ENCODE measurements around the gene VAC14. TPM values are rescaled to one million over a fixed set of nuclear protein-coding genes. Genes with fewer than 3 reads are reported as not detected.
A peak's percentile ranks its signal among the peaks of the same experiment; 100 is the strongest.
"Not testable (repeated sequence)": the region's sequence is repeated elsewhere in the genome, so short reads cannot be mapped to it uniquely, and the experiment has no call there.

Gene VAC14
- 37.1 and 55.4 TPM in 2 replicates for total RNA-seq

DNA sequence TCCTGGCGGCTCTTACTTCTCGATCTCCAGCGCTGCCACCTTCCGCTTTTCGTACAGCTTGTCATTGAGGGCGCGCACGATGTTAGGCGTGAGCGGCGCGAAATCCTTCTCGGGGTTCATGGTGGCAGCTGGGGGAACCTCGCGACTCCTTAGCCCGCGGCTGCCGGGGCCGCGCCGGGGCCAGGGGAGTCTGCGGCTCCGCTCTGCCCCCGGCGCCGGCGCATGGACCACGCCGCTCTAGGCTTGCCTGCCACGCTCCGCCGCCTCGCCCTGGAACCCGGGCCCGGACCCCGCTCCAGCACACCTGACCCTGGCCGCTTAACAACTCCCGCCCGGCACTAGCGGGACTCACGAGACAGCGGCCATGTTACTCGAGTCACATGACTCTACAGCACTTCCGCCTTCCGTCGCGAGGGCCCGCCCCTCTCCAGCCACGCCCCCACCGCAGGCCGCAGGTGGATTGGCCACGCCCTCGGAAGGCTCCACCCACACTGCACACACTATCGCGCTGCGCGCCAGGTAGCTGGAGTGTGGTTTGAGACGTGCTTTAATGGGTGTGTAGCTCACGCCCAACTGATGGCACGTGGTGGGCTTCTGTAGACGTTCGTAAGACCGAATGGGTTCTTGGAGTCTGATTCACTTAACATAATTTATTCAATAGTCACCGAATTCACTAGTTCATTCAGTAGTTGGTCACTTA lies at the start of gene VAC14:
TSS of gene VAC14 (minus strand) at position 378 of the 700 bp plus-strand sequence. CDS start at position 120, 258 bp downstream.
- peak; percentile 84 for DNase-seq (ENCODE audit: low read depth)
- TF ChIP-seq CTCF (IDR thresholded peaks at IDR 0.05; ENCODE audit: insufficient read depth, low read depth, low read length): no peak
- peak within 1 kb of the TSS; percentile 99 for H3K4me3 ChIP-seq (ENCODE audit: low read depth, low read length)

DNA sequence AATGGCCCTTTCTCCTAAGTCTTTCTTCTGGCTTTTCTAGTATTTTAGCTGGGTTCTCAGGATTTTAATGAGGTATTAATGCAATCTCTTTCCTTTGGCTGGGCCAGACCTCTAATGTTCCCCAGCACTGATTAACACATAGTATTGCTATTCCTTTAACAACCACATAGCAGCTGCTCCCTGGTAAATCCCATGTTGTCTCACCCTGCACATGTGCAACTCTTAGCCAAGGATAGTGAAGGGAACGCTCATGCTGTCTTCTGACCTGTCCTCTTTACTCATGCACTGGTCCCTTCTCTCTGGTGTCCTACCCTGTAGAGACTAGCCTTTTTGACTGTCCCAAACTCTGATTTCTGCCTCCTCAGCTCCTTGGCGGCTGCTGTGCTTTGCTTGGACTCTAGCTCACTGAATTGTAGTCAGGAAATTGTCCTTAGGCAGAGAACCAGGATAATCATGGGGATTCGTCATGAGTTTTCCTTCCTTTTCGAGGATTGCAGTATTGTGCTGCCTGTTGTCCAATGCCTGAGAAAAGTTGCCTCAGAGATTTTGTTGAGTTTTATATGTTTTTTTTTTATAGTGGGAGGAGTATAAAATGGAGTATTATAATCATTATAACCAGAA lies 22.6 kb upstream of the VAC14 start:
- not testable (repeated sequence) for DNase-seq (ENCODE audit: low read depth); H3K4me3 ChIP-seq (ENCODE audit: low read depth, low read length)

DNA sequence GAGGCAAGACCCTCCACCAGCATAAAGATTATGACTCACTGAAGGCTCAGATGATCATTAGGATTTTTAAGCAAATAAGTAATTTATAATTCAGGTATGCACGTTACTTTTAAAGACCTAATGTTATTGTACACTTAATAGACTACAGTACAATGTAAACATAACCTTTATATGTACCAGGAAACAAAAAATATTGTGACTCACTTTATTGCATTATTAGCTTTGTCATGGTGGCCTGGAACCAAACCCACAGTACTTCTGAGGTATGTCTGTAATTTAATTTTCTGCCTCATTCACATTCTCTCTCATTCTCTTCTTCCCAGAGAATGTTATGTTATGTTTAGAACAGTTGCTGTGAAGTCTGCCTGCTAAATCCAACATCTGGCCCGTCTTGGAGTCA lies 21.8 kb upstream of the VAC14 start:
- H3K4me3 ChIP-seq (ENCODE audit: low read depth, low read length); DNase-seq (ENCODE audit: low read depth): not testable (repeated sequence)

- not testable (repeated sequence) for H3K4me3 ChIP-seq (ENCODE audit: low read depth, low read length); DNase-seq (ENCODE audit: low read depth)
These were observed 17.1 kb upstream of the VAC14 start for GRCh38 chr16:70818088-70818487.

DNA sequence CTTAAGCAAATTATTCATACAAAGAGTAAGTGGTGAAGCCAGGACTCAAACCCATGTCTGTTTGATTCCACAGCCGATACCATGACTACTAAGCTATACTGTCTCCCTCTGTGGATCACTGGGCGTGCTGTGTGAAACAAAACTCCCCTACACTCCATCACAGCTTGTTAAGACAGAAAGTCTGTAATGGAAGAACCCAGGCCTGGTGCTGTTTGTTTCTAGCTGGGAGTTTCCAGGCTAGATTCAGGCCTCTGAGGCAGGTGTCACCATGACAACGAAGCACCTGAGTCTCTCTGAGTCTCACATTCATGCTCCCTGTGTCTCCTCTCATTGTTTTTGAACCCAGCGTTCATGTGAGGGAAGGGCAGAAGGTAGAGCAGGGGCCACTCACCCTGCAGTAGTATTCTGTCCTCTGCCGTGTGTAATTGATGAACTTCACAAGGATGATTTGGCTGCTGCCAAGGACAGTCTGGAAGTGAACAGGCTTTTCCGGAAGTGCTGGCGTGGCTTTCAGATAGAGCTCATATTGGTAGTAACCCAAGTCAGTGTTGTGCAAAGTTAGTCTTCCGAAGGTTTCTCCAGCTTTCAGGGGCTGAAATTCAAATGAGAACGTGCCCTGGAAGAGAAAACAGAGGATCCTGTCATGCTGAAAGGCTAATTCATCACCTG lies 8.6 kb upstream of the VAC14 start:
- H3K4me3 ChIP-seq (ENCODE audit: low read depth, low read length): no peak overlapping the region
- no peak for DNase-seq (ENCODE audit: low read depth)
- TF ChIP-seq CTCF (IDR thresholded peaks at IDR 0.05; ENCODE audit: insufficient read depth, low read depth, low read length): no peak

- TF ChIP-seq CTCF (IDR thresholded peaks at IDR 0.05; ENCODE audit: insufficient read depth, low read depth, low read length): peak; percentile 38
- no peak overlapping the region for H3K4me3 ChIP-seq (ENCODE audit: low read depth, low read length)
- no peak for DNase-seq (ENCODE audit: low read depth)
These were observed 7.4 kb upstream of the VAC14 start for GRCh38 chr16:70808371-70808770.

- TF ChIP-seq CTCF (IDR thresholded peaks at IDR 0.05; ENCODE audit: insufficient read depth, low read depth, low read length): no peak
- no peak overlapping the region for H3K4me3 ChIP-seq (ENCODE audit: low read depth, low read length)
- DNase-seq (ENCODE audit: low read depth): peak; percentile 38
These were observed 4.8 kb upstream of the VAC14 start for GRCh38 chr16:70805787-70806186.

DNA sequence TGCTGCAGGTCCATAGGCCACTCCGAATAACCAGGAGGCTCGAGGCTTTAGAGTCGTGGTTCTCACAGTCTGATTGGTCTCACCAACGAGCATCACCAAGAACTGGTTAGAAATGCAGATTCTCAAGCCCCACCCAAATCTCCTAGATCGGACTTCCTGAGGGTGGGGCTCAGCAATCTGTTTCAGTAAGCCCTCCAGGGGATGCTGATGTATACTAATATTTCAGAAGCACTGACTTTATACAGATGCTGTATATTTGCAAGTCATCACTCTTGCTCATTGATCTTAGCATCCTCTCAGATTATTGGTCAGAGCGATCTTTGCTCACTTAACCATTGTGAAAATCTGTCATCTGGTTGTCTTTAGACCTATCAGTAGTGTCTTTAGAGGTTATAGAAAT lies 4.4 kb upstream of the VAC14 start:
- no peak overlapping the region for H3K4me3 ChIP-seq (ENCODE audit: low read depth, low read length)
- no peak for TF ChIP-seq CTCF (IDR thresholded peaks at IDR 0.05; ENCODE audit: insufficient read depth, low read depth, low read length)
- no peak for DNase-seq (ENCODE audit: low read depth)

Data from fibroblast of villous mesenchyme (primary cell).